SK-N-SH (cell line): ENCODE results near the gene HOXC11. TPM values are rescaled to one million over a fixed set of nuclear protein-coding genes. Genes with fewer than 3 reads are reported as not detected.

Experiments
- CTCF ChIA-PET: fragments of 300-600, 350-600 bp; formaldehyde crosslinking; extraction: SDS; loops from one replicate; lab custom pipeline; 2021; lab: Yijun Ruan, JAX
- POLR2A ChIA-PET: fragments of 350-600 bp; sonication (Branson Sonifier 250); formaldehyde crosslinking; extraction: SDS; loops from one replicate; lab custom pipeline; 2020; ENCODE audit warnings: antibody characterized with exemption, inconsistent platforms; lab: Yijun Ruan, JAX
- DNase-seq: peaks from one replicate; pipeline ENCODE4 v3.0.0; 2012
- H2AFZ ChIP-seq: fragments of 200-600 bp; sonication (generic); 2 replicates; pipeline ENCODE4 v1.8.1; 2016; ENCODE audit warnings: antibody characterized with exemption, mild to moderate bottlenecking, low read depth
- H3F3A ChIP-seq: fragments of 200-600 bp; sonication (generic); replicated peaks from 2 replicates; pipeline ENCODE3; 2016; ENCODE audit warnings: antibody characterized with exemption, mild to moderate bottlenecking; ENCODE audit not compliant: insufficient read depth
- H3K27ac ChIP-seq, 2 experiments: fragments of 200-500 bp in 1 of 2; fragments of 200-600 bp in 1 of 2; sonication (Bioruptor generic) in 1 of 2; sonication (generic), shearing (Covaris generic) in 1 of 2; 2 replicates each; pipeline versions ENCODE4 v1.5.1 to v1.6.1; 2014 to 2016; ENCODE audit warnings: low read depth in 2 of 2, inconsistent platforms in 1 of 2, low read length in 1 of 2, mild to moderate bottlenecking in 1 of 2, mixed read lengths in 1 of 2
- H3K27me3 ChIP-seq: fragments of 200-600 bp; sonication (generic), shearing (Covaris generic); 2 replicates; pipeline ENCODE4 v1.6.1; 2016; ENCODE audit warnings: mixed run types; ENCODE audit not compliant: insufficient read depth
- H3K36me3 ChIP-seq, 2 experiments: fragments of 200-500 bp in 1 of 2; fragments of 200-600 bp in 1 of 2; sonication (Bioruptor generic) in 1 of 2; sonication (generic) in 1 of 2; replicated peaks in 1 of 2; 2 replicates each; pipeline versions ENCODE3 to v1.5.1; 2014 to 2016; ENCODE audit warnings: low read length in 1 of 2, mild to moderate bottlenecking in 1 of 2; ENCODE audit not compliant: insufficient read depth in 2 of 2, control insufficient read depth in 1 of 2
- H3K4me1 ChIP-seq, 2 experiments: fragments of 200-500 bp in 1 of 2; fragments of 200-600 bp in 1 of 2; sonication (Bioruptor generic) in 1 of 2; sonication (generic), shearing (Covaris generic) in 1 of 2; 2 replicates each; pipeline versions ENCODE4 v1.5.1 to v1.6.1; 2014 to 2016; ENCODE audit warnings: low read depth in 1 of 2, low read length in 1 of 2, mixed run types in 1 of 2; ENCODE audit not compliant: insufficient read depth in 2 of 2, control insufficient read depth in 1 of 2
- H3K4me2 ChIP-seq: fragments of 200-600 bp; sonication (generic), shearing (Covaris generic); 2 replicates; pipeline ENCODE4 v1.6.1; 2017; ENCODE audit warnings: mixed run types
- H3K4me3 ChIP-seq, 2 experiments: fragments of 200-500 bp in 1 of 2; fragments of 200-600 bp in 1 of 2; sonication (Bioruptor generic) in 1 of 2; sonication (generic), shearing (Covaris generic) in 1 of 2; 2 replicates each; pipeline versions ENCODE4 v1.5.1 to v1.8.1; 2014 to 2016; ENCODE audit warnings: low read depth in 2 of 2, inconsistent platforms in 1 of 2, low read length in 1 of 2, mild to moderate bottlenecking in 1 of 2, mixed read lengths in 1 of 2, moderate library complexity in 1 of 2
- H3K79me2 ChIP-seq: fragments of 200-600 bp; sonication (generic); 2 replicates; pipeline ENCODE4 v1.8.1; 2017; ENCODE audit warnings: mild to moderate bottlenecking; ENCODE audit not compliant: insufficient read depth
- H3K9ac ChIP-seq: fragments of 200-600 bp; sonication (generic); 2 replicates; pipeline ENCODE4 v1.6.1; 2017; ENCODE audit warnings: mixed run types
- H3K9me2 ChIP-seq: fragments of 200-600 bp; sonication (generic); 2 replicates; pipeline ENCODE4 v1.6.1; 2017; ENCODE audit warnings: mixed run types
- H3K9me3 ChIP-seq: fragments of 200-600 bp; sonication (generic); 2 replicates; pipeline ENCODE4 v1.6.1; 2017; ENCODE audit warnings: mixed run types, mild to moderate bottlenecking, moderate library complexity
- H4K20me1 ChIP-seq: fragments of 200-600 bp; sonication (generic); 2 replicates; pipeline ENCODE4 v1.6.1; 2017; ENCODE audit warnings: mild to moderate bottlenecking, mixed run types; ENCODE audit not compliant: insufficient read depth
- CHD2 ChIP-seq: fragments of 150-350 bp; IDR thresholded peaks from 2 replicates; pipeline ENCODE4 v1.6.1; 2018; ENCODE audit warnings: low read length; ENCODE audit not compliant: partially characterized antibody
- EP300 ChIP-seq, 2 experiments: IDR thresholded peaks; 2 replicates each; pipeline versions ENCODE4 v1.4.0 to v1.6.1; 2012; ENCODE audit warnings: borderline replicate concordance in 1 of 2, low read depth in 1 of 2, low read length in 1 of 2
- FOSL2 ChIP-seq: IDR thresholded peaks from 2 replicates; pipeline ENCODE4 v1.4.0; 2012; ENCODE audit warnings: low read depth, mild to moderate bottlenecking, moderate library complexity, borderline replicate concordance
- FOXJ3 ChIP-seq: sonication (generic); formaldehyde crosslinking; IDR thresholded peaks from 2 replicates; pipeline ENCODE4 v1.5.1; 2020; ENCODE audit warnings: mild to moderate bottlenecking, missing genetic modification reagents
- FOXM1 ChIP-seq: IDR thresholded peaks from 2 replicates; pipeline ENCODE4 v1.4.0; 2012; ENCODE audit warnings: low read depth, mild to moderate bottlenecking
- GATA2 ChIP-seq: sonication (generic); formaldehyde crosslinking; IDR thresholded peaks from 2 replicates; pipeline ENCODE4 v1.5.0; 2020; ENCODE audit warnings: mild to moderate bottlenecking, missing genetic modification reagents
- NFIC ChIP-seq: IDR thresholded peaks from 2 replicates; pipeline ENCODE4 v1.4.0; 2012; ENCODE audit warnings: borderline replicate concordance
- NRF1 ChIP-seq: IDR thresholded peaks from 2 replicates; pipeline ENCODE4 v1.6.1; 2012; ENCODE audit warnings: low read depth, mild to moderate bottlenecking, low read length
- POLR2AphosphoS5 ChIP-seq: IDR thresholded peaks from 2 replicates; pipeline ENCODE4 v1.6.1; 2012; ENCODE audit warnings: low read depth, low read length
- RAD21 ChIP-seq: IDR thresholded peaks from 2 replicates; pipeline ENCODE4 v1.6.1; 2012; ENCODE audit warnings: mild to moderate bottlenecking, low read length
- RCOR1 ChIP-seq: fragments of 150-350 bp; IDR thresholded peaks from 2 replicates; pipeline ENCODE4 v1.6.1; 2017; ENCODE audit warnings: antibody characterized with exemption, low read length
- REST ChIP-seq: IDR thresholded peaks from 2 replicates; pipeline ENCODE4 v1.6.1; 2012; ENCODE audit warnings: mild to moderate bottlenecking, low read depth, low read length, moderate library complexity
- RFX5 ChIP-seq: IDR thresholded peaks from 2 replicates; pipeline ENCODE4 v1.6.1; 2012; ENCODE audit warnings: mild to moderate bottlenecking, improper control_type of control experiment, low read length
- RXRA ChIP-seq: IDR thresholded peaks from 2 replicates; pipeline ENCODE4 v1.4.0; 2012; ENCODE audit warnings: low read depth, mild to moderate bottlenecking, borderline replicate concordance
- TAF1 ChIP-seq: IDR thresholded peaks from 2 replicates; pipeline ENCODE4 v1.6.1; 2012; ENCODE audit warnings: low read depth, mild to moderate bottlenecking, low read length, moderate library complexity, borderline replicate concordance
- WGBS: methylation state at CpG from one replicate; pipeline ENCODE4 v1.1.6; 2017; ENCODE audit warnings: low lambda C conversion rate; 5-methylcytosine and 5-hydroxymethylcytosine counted together
- polyA plus RNA-seq, 3 experiments: library from polyadenylated mRNA; depleted of rRNA; stranded (reverse); fragments of >200 nt; gene quantifications; 2 replicates each; pipeline ENCODE4 v1.2.3, GENCODE V29; 2012
- TF ChIP-seq, protein P1 (sequence below): fragments of 150-350 bp; IDR thresholded peaks from 2 replicates; pipeline ENCODE4 v1.6.1; 2016; ENCODE audit warnings: mild to moderate bottlenecking, low read depth, low read length

Gene HOXC11
- polyA plus RNA-seq, 1 of the 3 experiments (the other 2 are of a cell fraction) = not detected

DNA sequence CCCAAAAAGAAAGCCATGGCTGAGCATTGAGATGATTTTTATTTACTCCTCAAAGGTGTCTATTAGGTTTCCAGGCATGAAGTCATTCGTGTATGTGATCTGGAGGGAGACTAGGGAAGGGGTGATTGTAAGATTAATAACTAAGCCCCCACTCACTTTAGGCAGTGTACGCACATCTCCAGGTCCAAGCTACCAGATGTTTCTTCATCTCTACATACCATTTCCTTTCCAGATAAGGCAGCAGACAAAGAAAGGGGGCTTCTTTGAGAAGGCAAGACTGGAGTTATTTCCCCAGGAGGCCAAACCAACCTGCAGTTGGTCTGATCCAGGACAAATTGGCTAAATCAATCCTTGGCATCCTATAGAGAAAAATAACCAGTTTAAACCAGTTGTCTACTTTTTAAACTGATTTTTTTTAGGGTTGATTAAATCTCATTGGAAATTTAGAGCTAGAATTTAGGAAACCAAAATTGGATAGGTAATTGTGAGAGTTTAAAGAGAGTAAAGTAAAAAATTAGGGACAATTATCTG is 30.4 kb upstream of the HOXC11 start (continued):
- TF ChIP-seq, protein P1, sequence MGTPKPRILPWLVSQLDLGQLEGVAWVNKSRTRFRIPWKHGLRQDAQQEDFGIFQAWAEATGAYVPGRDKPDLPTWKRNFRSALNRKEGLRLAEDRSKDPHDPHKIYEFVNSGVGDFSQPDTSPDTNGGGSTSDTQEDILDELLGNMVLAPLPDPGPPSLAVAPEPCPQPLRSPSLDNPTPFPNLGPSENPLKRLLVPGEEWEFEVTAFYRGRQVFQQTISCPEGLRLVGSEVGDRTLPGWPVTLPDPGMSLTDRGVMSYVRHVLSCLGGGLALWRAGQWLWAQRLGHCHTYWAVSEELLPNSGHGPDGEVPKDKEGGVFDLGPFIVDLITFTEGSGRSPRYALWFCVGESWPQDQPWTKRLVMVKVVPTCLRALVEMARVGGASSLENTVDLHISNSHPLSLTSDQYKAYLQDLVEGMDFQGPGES = no peak
- no peak for TF ChIP-seq POLR2AphosphoS5
- TF ChIP-seq CHD2 = no peak
- TF ChIP-seq, all 33 proteins: peak for 0

- no peaks in the 10 kb centered on the region for H3K9me3 ChIP-seq
Observed at GRCh38 chr12:53944209-53944608, 28.7 kb upstream of the HOXC11 start.

More at GRCh38 chr12:53944209-53944608, 28.7 kb upstream of the HOXC11 start:
- H3K36me3 ChIP-seq = no peaks in the 10 kb centered on the region
- CTCF ChIA-PET = interaction anchor here (1.0 kb wide), 1 partner anchor 45 kb away, joined by 4 read pairs; no protein-coding TSS in a partner anchor
- no peak for DNase-seq
- H3K27ac ChIP-seq = no peak overlapping the region
- POLR2A ChIA-PET = no interaction called here
- TF ChIP-seq NFIC (no peak), RCOR1 (no peak), FOSL2 (no peak), EP300 (IDR thresholded peaks at IDR 0.05; ENCODE audit: borderline replicate concordance in 1 of 2, low read depth in 1 of 2, low read length in 1 of 2) (no peak), RAD21 (no peak), FOXJ3 (CRISPR knock-in tag) (no peak), REST (no peak), FOXM1 (no peak), NRF1 (no peak), RXRA (no peak), RFX5 (no peak), GATA2 (no peak), TAF1 (no peak)
- no peaks in the 10 kb centered on the region for H4K20me1 ChIP-seq
- no peaks in the 10 kb centered on the region for H3F3A ChIP-seq
- peaks cover 97% of the 10 kb centered on the region for H3K27me3 ChIP-seq
- H3K9me2 ChIP-seq = no peaks in the 10 kb centered on the region
- 29% methylated on average over 4 of the region's 4 CpGs for WGBS
- H2AFZ ChIP-seq = no peak overlapping the region
- no peaks in the 10 kb centered on the region for H3K4me1 ChIP-seq
- H3K4me2 ChIP-seq = no peak overlapping the region
- H3K9ac ChIP-seq = no peak overlapping the region
- H3K4me3 ChIP-seq = no peak overlapping the region
- no peaks in the 10 kb centered on the region for H3K79me2 ChIP-seq
